Activated naive CD8-positive, alpha-beta T cell treated with anti-CD3 and anti-CD28 coated beads, Interleukin-2, amount 50 U/mL, for 24 hours (primary cell): ENCODE results near the gene NR1I2.

Experiments used
- ATAC-seq: fragments of 150-1000 bp; cut with Tn5 transposase; one replicate; pipeline ENCODE4 v1.10.0; 2021
- DNase-seq: peaks from one replicate; pipeline ENCODE4 v3.0.0; 2021
- H3K27ac Mint-ChIP-seq: one replicate; pipeline ENCODE4 v1.8.0; 2021; ENCODE audit warnings: mild to moderate bottlenecking, mixed read lengths
- H3K27me3 Mint-ChIP-seq: one replicate; pipeline ENCODE4 v1.8.0; 2021; ENCODE audit warnings: mixed read lengths
- H3K36me3 Mint-ChIP-seq: one replicate; pipeline ENCODE4 v1.8.0; 2021; ENCODE audit warnings: low read depth, mixed read lengths
- H3K4me1 Mint-ChIP-seq: one replicate; pipeline ENCODE4 v1.8.0; 2021; ENCODE audit warnings: mixed read lengths
- H3K4me3 Mint-ChIP-seq: one replicate; pipeline ENCODE4 v1.8.0; 2021; ENCODE audit warnings: mild to moderate bottlenecking, moderate library complexity, mixed read lengths
- H3K9me3 Mint-ChIP-seq: one replicate; pipeline ENCODE4 v1.8.0; 2021; ENCODE audit warnings: mixed read lengths

The NR1I2 gene

DNA sequence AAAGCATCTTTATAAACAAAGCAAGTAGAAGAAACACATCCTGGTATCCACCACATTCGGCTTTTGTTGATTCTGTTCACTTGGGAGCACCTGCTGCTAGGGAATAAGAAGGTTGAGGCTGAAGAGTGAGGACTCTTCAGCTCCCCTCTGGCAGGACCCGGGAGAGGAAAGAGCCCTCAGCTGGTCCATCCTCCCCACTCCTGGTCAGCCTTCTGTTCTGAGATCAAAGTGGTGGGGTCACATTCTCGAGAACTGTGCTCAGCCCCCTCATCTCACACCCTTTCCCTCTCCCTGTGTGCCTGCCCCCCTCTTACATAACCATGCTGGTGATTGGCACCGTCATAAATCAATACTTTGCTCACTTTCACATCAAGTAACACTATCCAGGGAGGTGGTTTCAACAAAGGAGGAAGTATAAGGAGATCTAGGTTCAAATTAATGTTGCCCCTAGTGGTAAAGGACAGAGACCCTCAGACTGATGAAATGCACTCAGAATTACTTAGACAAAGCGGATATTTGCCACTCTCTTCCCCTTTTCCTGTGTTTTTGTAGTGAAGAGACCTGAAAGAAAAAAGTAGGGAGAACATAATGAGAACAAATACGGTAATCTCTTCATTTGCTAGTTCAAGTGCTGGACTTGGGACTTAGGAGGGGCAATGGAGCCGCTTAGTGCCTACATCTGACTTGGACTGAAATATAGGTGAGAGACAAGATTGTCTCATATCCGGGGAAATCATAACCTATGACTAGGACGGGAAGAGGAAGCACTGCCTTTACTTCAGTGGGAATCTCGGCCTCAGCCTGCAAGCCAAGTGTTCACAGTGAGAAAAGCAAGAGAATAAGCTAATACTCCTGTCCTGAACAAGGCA is at the start of gene NR1I2:
Gene NR1I2, plus strand, starts transcription at position 772 of the 869 bp plus-strand sequence.
- ATAC-seq, result no peak
- Mint-ChIP-seq H3K36me3 (no peaks in the 10 kb centered on the region), H3K27me3 (no peaks in the 10 kb centered on the region), H3K4me3 (no peak within 1 kb of the TSS), H3K4me1 (peaks cover 5% of the 10 kb centered on the region), H3K27ac (no peak within 1 kb of the TSS), H3K9me3 (peaks cover 1% of the 10 kb centered on the region)
- no peak for DNase-seq

DNA sequence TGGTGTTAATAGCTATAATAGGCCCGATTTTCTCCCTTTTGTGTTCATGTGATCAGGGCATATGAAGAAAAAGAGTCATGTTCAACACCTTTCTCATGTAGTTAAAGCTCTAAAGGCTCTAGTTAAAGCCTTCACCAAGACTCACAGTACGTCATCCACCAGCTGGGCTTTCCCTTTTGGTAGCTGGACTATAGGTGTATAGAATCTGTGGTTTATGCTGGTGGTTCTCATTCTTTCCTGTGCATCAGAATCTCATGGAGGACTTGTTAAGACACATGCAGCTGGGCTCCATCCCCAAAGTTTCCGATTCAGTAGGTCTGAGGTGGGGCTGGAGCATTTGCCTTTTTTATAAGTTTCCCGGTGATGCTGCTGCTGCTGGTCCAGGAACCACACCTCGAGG is 48.1 kb upstream of the NR1I2 start:
- peaks cover 6% of the 10 kb centered on the region for H3K27me3 Mint-ChIP-seq
- DNase-seq (no peak), ATAC-seq (peak; percentile 43)
- H3K27ac Mint-ChIP-seq, result no peak overlapping the region
- H3K4me3 Mint-ChIP-seq, result no peak overlapping the region
- no peaks in the 10 kb centered on the region for H3K9me3 Mint-ChIP-seq
- no peaks in the 10 kb centered on the region for H3K36me3 Mint-ChIP-seq
- no peaks in the 10 kb centered on the region for H3K4me1 Mint-ChIP-seq

DNA sequence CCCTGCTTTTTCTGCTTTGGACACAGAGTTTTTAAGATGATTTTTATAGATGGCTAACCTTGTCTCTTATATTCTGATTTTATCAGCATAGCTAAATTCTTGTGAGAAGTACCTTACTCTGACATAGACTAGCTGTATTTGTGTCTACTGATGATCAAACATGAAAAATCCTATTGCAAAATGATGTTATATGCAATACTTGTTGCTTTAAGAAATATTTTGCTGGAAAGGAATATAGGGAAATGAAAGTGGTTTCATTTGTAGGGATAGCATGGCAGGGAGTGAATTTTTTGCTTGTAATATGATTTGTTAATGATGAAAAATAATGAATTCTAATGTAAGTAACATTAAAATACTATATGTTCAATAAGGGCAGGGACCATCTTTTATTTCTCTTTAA is 43.2 kb upstream of the NR1I2 start:
- Mint-ChIP-seq H3K27ac (no peak overlapping the region), H3K4me1 (no peaks in the 10 kb centered on the region), H3K27me3 (peaks cover 18% of the 10 kb centered on the region), H3K4me3 (no peak overlapping the region), H3K9me3 (no peaks in the 10 kb centered on the region), H3K36me3 (no peaks in the 10 kb centered on the region)
- ATAC-seq (no peak), DNase-seq (no peak)

DNA sequence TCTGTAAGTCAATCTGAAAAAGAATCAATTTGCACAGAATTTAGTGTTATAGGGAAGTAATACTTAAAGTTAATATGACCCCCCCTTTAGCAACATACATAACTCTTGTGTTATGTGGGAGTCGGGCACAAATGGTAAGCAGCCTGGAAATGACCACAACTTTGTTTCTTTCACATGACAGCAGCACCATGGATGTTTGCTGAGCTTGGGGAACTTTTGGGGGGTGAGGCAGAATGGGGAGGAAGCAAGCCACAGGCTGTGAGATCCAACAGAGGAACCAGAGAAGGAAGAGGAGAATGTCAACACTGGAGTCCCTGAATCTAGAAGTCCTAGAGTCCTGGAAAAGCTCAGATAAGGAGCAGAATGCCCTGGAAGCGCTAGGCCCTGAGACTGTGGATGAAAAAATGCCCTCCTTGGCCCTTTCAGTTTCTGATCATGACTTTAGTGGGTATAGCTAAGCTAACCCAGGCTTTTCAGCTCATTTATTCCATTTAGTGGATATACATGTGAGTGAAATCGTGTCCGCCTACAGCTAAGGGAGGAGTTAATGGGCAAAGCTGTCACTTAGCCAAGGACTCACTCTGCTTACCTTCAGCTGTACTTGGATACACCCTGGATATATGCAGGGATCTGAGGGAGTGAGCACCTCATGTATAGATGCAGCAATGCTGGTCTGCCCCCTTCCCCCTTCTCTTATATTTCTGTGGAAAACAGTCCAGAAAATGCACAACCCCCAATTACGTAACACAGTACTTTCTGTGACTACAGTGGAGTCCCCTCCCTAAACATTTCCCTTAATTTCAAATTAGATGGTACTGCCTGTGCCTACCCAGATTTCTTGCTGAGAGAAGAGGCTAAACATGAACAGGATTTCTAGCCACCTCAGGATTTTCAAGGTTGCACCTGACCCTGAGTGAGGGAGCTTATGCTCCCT is 40.0 kb upstream of the NR1I2 start:
- no peak for DNase-seq

DNA sequence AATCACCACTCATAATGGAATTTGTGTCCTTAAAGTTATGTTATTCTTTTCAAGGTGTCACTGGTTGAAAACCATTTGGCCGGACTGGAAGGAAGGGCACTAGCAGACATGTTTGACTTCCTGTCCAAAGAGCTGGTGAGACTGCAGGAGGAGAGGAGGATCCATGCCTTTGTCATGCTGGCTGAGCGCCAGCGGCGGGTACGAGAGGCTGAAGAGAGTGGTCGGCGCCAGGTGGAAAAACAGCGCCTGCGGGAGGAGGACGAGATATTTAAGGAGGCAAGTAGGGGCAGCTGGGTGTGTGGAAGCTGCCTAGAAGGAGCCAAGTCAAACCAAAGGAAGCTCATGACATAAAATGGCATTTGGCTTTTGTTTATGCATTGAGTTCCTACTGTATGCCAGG is 38.0 kb upstream of the NR1I2 start:
- ATAC-seq, result no peak
- H3K27me3 Mint-ChIP-seq, result peaks cover 25% of the 10 kb centered on the region

More for the DNA sequence above, 40.0 kb upstream of the NR1I2 start:
- Mint-ChIP-seq H3K4me1 (no peaks in the 10 kb centered on the region), H3K4me3 (no peak overlapping the region), H3K27ac (no peak overlapping the region), H3K36me3 (no peaks in the 10 kb centered on the region), H3K9me3 (no peaks in the 10 kb centered on the region), H3K27me3 (peaks cover 24% of the 10 kb centered on the region)
- ATAC-seq, result no peak

DNA sequence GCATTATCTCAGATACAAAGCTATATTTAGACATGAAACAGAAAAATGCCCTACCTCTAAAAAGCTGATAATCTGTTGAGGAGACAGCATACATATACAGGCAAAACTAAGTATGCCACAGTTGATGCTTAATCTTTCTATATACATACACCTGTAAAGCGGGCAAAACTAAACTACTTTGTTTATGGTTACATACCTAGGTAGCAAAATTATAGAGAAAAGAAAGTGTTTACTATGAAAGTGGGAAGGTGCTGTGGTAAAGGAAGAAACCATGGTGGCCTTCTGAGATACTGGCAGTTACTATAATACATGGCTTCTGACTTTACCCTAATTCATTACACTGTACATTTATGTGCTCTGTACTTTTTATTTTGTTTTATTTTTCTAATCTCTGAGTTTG is 36.0 kb upstream of the NR1I2 start:
- no peak overlapping the region for H3K27ac Mint-ChIP-seq
- no peaks in the 10 kb centered on the region for H3K4me1 Mint-ChIP-seq
- no peak for DNase-seq
- H3K36me3 Mint-ChIP-seq, result no peaks in the 10 kb centered on the region
- no peak for ATAC-seq
- peaks cover 24% of the 10 kb centered on the region for H3K27me3 Mint-ChIP-seq
- no peaks in the 10 kb centered on the region for H3K9me3 Mint-ChIP-seq
- no peak overlapping the region for H3K4me3 Mint-ChIP-seq

More for the DNA sequence above, 38.0 kb upstream of the NR1I2 start:
- Mint-ChIP-seq H3K9me3 (no peaks in the 10 kb centered on the region), H3K27ac (no peak overlapping the region), H3K36me3 (no peaks in the 10 kb centered on the region), H3K4me1 (no peaks in the 10 kb centered on the region), H3K4me3 (no peak overlapping the region)
- no peak for DNase-seq

DNA sequence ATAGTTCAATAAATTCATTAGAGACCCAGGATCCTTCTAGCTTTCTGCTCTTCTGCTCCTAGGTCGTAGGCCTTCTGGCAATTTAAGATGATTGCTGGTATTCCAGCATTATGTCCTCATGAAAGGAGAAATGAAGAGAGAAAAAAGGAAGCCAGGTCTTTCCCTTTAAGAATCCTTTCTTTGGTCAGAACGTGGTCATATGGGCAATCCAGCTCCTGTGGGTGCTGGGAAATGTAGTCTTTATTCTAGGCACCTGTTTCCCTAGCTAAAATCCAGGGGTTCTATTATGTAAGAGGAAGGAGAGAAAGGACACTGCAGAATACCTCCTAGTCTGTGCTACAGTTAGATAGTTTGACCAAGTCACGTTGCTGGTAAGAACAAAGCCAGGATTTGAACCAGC is 35.5 kb upstream of the NR1I2 start:
- Mint-ChIP-seq H3K4me1 (no peaks in the 10 kb centered on the region), H3K9me3 (no peaks in the 10 kb centered on the region), H3K27me3 (peaks cover 22% of the 10 kb centered on the region), H3K4me3 (no peak overlapping the region), H3K27ac (no peak overlapping the region), H3K36me3 (no peaks in the 10 kb centered on the region)
- no peak for DNase-seq
- ATAC-seq, result no peak

DNA sequence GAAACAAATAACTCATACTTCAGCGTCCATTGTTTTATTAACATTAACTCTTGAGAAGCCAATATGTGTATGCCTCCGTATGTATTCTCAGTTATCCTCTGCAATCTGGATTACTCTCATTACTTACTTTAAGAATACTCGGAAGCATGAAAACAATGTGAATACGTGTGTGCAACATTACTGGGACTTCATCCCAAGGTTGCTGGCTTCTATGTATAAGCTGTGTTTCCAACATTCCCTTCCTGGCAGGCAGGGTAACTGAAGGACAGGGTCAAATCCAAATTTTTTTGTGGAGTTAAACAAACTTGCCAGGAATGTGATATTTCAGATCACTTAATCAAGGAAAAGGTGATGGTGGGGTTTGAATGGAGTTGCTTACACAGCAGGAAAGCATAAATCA is 34.5 kb upstream of the NR1I2 start:
- H3K27ac Mint-ChIP-seq, result no peak overlapping the region
- H3K4me3 Mint-ChIP-seq, result no peak overlapping the region
- peaks cover 22% of the 10 kb centered on the region for H3K27me3 Mint-ChIP-seq
- no peaks in the 10 kb centered on the region for H3K36me3 Mint-ChIP-seq
- no peaks in the 10 kb centered on the region for H3K4me1 Mint-ChIP-seq
- DNase-seq (no peak), ATAC-seq (no peak)
- H3K9me3 Mint-ChIP-seq, result no peaks in the 10 kb centered on the region

DNA sequence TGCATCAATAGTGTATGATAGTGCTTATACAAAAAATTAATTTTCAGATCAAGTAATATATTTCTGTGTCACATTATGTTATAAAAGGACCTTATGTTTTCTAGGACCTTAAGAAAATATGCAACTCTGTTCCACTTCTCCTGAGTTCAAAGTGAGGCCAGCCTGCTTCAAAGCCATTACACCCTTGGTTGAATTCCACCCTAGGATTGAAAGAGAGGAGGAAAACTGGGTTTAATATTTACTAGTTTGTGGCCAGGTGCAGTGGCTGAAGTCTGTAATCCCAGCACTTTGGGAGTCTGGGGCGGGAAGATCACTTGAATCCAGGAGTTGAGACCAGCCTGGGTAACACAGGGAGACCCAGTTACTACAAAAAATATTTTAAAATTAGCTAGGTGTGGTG is 32.9 kb upstream of the NR1I2 start:
- H3K4me3 Mint-ChIP-seq, result no peak overlapping the region
- no peaks in the 10 kb centered on the region for H3K4me1 Mint-ChIP-seq
- no peaks in the 10 kb centered on the region for H3K36me3 Mint-ChIP-seq
- no peak overlapping the region for H3K27ac Mint-ChIP-seq
- DNase-seq (no peak), ATAC-seq (no peak)
- H3K9me3 Mint-ChIP-seq, result peaks cover 8% of the 10 kb centered on the region
- H3K27me3 Mint-ChIP-seq, result peaks cover 20% of the 10 kb centered on the region

DNA sequence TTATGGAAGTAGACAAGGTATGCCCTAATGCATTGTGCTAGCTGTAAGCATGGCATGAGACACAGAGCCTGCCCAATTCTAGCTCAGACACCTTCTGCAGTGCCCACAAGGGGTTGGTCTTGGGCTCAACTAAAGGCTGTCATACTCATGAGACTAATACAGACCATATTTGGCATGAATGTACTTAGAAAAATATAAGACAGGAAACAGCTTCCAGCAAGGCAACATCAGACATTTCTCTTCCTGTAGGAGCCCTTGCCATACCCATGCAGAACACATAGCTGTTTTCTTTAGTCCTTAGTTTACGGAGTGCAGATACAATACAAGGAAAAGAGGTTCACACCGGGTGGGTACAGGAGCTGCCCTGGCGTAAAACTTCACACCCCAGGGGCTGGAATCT is 30.5 kb upstream of the NR1I2 start:
- Mint-ChIP-seq H3K9me3 (peaks cover 10% of the 10 kb centered on the region), H3K36me3 (no peaks in the 10 kb centered on the region), H3K4me3 (no peak overlapping the region), H3K4me1 (no peaks in the 10 kb centered on the region), H3K27me3 (peaks cover 20% of the 10 kb centered on the region), H3K27ac (no peak overlapping the region)
- no peak for ATAC-seq
- DNase-seq, result no peak

DNA sequence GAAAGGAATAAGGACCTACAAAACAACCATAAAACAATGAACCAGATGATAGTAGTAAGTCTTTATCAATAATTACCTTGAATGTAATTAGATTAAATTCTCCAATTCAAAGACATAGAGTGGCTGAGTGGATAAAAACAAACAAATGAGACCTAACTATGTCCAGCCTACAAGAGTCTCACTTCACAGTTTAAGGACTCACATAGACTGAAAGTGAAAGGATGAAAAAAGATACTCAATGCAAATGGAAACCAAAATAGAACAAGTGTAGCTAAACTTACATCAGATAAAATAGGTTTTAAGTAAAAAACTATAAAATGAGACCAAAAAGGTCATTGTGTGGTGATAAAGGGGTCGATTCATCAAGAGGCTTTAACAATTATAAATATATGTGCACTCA is 21.9 kb upstream of the NR1I2 start:
- H3K4me3 Mint-ChIP-seq, result no peak overlapping the region

DNA sequence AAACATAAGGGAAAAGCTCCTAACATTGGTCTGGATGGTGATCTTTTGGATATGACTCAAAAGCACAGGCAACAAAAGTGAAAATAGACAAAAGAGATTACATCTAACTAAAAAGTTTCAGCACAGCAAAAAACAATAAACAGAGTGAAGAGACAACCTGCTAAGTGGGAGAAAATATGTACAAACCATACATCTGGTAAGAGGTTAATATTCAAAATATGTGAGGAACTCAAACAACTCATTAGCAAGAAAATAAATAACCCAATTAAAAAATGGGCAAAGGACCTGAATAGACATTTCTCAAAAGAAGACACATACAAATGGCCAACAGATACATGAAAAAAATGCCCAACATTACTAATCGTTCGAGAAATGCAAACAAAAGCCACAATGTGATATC is 19.0 kb upstream of the NR1I2 start:
- Mint-ChIP-seq H3K4me1 (peaks cover 1% of the 10 kb centered on the region), H3K9me3 (no peaks in the 10 kb centered on the region), H3K27me3 (peaks cover 16% of the 10 kb centered on the region), H3K36me3 (no peaks in the 10 kb centered on the region), H3K4me3 (no peak overlapping the region), H3K27ac (no peak overlapping the region)
- ATAC-seq (no peak), DNase-seq (no peak)

More for the DNA sequence above, 21.9 kb upstream of the NR1I2 start:
- Mint-ChIP-seq H3K27me3 (peaks cover 19% of the 10 kb centered on the region), H3K9me3 (no peaks in the 10 kb centered on the region), H3K27ac (no peak overlapping the region), H3K36me3 (no peaks in the 10 kb centered on the region), H3K4me1 (peaks cover 1% of the 10 kb centered on the region)
- DNase-seq, result no peak
- ATAC-seq, result no peak

DNA sequence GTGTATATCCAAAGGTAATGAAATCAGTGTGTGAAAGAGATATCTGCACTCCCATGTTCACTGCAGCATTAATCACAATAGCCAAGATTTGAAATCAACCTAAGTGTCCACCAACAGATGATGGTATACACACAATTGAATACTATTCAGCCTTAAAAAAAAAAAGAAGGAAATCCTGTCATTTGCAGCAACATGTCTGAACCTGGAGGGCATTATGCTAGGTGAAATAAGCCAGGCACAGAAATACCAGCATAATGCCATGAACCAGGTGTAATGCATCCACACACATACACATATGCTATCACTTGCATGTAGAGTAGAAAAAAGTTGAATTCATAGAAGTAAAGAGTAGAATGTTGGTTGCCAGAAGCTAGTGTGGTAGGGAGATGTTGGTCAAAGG is 18.4 kb upstream of the NR1I2 start:
- DNase-seq (no peak), ATAC-seq (no peak)
- Mint-ChIP-seq H3K36me3 (no peaks in the 10 kb centered on the region), H3K4me1 (peaks cover 1% of the 10 kb centered on the region), H3K27me3 (peaks cover 16% of the 10 kb centered on the region), H3K9me3 (no peaks in the 10 kb centered on the region), H3K4me3 (no peak overlapping the region), H3K27ac (no peak overlapping the region)

DNA sequence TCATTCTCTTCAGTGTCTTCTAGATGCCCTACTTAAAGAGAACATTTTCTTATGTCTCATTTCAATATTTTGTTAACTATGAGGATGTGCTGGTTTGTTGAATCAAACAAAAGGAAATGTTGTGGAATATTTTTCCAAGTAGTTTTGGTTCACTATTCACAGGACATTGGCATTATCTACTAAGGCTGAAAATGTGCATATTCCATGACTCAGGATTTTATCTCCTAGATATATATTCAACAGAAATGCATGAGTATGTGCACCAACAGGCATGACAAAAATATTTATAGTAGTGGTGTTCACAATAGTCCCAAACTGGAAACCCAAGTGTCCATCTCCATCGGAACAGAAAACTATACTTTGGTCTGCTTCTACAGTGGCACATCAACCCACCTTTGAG is 16.7 kb upstream of the NR1I2 start:
- Mint-ChIP-seq H3K4me3 (no peak overlapping the region), H3K36me3 (no peaks in the 10 kb centered on the region), H3K27me3 (peaks cover 12% of the 10 kb centered on the region), H3K9me3 (no peaks in the 10 kb centered on the region), H3K4me1 (no peaks in the 10 kb centered on the region), H3K27ac (no peak overlapping the region)
- DNase-seq (no peak), ATAC-seq (no peak)
